ENCODE measurements around the gene DLGAP5.
A peak's percentile ranks its signal among the peaks of the same experiment; 100 is the strongest.

Gene DLGAP5

DNA sequence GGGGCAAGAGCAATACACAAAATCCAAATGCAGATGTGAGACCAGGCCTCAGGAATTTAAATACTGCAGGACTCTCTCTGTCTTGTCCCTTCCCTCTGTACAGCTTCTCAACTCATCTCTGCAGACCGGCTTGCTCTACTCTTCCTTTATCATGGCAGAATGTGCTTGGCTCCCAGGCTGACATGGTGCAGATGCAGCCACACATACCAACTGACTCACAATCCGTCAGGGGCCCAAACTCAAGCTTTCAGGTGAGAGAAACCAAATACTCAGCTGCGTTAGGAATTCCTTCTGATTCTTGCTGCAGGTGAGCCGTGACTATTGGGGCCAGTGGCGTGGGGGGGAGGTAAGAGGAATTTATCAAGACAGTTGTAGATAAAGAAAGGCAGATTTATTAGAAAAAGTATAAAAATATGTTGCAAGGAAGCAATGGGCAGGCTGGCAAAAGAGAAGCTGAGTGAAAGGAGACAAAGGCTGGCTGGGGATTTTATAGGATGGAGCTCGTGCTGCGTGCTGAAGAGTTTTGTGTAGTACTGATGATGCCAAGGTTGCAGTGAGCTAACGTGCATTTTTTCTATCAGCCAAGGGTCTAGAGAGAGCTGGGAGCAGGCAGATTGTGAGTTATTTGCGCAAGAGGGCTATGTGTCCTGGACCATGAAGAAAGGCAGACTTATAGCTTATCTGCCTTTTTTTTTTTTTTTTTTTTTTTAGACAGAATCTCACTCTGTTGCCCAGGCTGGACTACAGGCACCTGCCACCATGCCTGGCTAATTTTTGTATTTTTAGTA is 67.3 kb downstream of the DLGAP5 start:
- H3K27ac ChIP-seq: peak overlapping the region; percentile 75
- TF ChIP-seq, protein P1, sequence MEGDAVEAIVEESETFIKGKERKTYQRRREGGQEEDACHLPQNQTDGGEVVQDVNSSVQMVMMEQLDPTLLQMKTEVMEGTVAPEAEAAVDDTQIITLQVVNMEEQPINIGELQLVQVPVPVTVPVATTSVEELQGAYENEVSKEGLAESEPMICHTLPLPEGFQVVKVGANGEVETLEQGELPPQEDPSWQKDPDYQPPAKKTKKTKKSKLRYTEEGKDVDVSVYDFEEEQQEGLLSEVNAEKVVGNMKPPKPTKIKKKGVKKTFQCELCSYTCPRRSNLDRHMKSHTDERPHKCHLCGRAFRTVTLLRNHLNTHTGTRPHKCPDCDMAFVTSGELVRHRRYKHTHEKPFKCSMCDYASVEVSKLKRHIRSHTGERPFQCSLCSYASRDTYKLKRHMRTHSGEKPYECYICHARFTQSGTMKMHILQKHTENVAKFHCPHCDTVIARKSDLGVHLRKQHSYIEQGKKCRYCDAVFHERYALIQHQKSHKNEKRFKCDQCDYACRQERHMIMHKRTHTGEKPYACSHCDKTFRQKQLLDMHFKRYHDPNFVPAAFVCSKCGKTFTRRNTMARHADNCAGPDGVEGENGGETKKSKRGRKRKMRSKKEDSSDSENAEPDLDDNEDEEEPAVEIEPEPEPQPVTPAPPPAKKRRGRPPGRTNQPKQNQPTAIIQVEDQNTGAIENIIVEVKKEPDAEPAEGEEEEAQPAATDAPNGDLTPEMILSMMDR (conservative IDR thresholded peaks at IDR 0.05): no peak

DNA sequence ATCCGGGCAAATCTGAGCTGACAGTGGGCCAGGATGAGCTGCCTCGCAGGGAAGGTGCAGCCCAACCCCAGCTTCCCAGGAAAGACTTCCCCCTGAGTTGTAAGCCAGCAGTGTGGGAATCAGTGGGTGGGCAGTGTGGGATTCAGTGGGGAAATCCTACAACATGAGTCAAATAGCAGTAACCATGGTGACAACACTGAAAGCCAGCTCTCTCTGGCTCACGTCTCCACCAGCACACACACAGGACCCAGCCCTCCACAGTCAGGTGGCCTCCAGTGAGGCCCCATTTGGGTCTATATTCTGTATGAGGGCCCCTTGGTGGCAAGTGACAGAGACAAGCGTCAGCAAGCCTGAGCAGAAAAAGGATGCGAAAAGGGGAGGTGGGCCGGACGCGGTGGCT is 68.3 kb downstream of the DLGAP5 start:
- TF ChIP-seq, protein P1 (conservative IDR thresholded peaks at IDR 0.05): no peak
- H3K27ac ChIP-seq: peak overlapping the region; percentile 75

DNA sequence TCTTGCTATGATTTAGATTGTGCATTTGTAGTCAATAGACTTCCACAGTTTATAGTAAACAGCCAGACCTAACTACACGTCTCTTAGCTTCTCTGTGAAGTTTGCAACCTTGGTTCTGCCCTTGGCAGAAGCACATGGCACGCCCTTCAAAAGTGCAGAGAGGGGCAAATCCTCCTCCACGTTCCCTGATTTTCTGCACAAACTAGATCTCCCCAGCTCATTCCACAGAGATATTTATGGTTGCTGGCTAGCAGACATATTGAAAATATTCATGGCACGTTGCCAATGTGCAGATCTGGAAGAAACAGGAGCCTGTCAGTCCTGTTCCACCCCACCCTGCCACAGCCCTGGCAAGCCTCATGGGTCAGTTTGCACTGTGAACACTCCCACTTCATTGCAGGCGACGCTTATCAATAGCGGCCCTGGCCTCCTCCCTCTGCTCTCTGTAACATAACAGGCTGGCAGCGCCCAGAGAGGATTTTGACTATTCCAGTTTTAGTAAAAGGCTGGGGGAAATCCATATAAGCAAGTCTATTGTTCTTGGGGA is 68.9 kb downstream of the DLGAP5 start:
- TF ChIP-seq, protein P1 (conservative IDR thresholded peaks at IDR 0.05): no peak

DNA sequence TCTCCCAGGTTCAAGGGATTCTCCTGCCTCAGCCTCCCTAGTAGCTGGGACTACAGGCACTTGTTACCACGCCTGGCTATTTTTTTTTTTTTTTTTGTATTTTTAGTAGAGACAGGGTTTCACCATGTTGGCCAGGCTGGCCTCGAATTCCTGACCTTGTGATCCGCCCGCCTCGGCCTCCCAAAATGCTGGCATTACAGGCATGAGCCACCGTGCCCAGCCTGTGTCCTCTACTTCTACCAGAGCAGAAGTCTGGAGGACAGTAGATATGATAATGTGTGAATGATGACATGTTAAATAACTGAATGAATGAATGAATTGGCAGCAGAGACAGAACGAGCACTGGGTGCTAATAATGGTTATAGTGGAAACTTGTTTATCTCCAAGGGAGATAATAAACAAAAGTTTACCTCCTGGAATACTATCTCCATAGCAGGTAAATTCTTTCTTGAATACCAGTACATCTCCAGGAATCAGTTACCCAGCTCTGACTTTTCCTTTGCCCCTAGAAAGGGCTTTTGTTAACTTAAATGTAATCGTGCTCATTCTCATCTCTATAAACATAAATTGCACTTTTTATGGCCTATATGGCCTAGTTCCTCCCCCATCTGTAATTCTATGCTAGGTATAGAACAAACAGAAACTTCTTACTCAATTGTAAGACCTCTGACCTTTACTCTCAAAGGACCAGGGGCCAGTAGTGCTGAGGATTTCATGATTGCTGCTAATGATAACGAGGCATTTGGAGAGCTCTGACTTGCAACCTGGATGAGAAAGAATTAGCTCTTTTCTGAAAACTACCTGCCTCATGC is 69.6 kb downstream of the DLGAP5 start:
- TF ChIP-seq, protein P1 (conservative IDR thresholded peaks at IDR 0.05): no peak
- H3K27ac ChIP-seq: peak overlapping the region; percentile 75

More for the DNA sequence above, 68.9 kb downstream of the DLGAP5 start:
- H3K27ac ChIP-seq: peak overlapping the region; percentile 75

DNA sequence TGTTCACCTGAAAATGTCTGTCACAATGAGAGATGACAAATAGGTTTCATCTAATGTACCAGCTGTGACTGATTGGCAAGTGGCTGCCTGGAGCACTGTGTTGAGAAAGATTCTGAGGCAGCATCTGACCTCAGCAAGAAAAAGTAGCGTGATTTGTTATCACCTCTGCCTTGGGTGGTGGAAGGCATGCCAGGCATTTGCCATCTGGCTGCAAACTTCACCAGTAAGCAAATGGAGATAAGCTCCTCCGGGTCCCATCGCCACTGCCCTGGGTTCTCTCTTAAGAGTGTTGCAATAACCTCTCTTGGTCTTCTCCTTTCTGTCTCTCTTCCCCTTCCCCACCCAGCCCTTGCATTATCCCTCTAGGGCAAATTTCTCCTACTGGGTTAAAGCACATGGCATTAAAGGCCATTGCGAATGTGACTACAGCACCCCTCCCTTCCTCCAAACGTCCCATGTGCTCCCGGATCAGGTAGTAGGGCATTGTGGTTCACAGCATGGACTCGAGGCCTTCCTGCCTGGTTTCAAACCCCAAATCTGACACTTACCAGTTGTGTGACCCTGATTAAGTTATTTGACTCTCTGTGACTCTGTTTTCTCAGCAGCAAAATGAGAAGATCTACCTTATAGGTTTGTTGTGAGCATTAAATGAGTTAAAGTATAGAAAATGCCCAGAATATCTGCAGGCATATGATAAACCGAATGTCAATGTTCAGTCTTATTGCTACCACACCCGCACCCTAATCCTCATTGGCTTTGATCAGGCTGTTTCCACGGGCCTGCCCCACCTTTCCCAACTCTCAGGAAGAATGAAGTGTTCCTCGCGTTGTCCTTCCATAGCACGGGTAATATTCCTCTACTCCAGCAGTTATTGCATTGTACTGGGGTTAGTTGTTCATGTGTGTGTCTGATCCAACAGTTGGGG is 70.6 kb downstream of the DLGAP5 start:
- no peak overlapping the region for H3K27ac ChIP-seq
- TF ChIP-seq, protein P1 (conservative IDR thresholded peaks at IDR 0.05): no peak

DNA sequence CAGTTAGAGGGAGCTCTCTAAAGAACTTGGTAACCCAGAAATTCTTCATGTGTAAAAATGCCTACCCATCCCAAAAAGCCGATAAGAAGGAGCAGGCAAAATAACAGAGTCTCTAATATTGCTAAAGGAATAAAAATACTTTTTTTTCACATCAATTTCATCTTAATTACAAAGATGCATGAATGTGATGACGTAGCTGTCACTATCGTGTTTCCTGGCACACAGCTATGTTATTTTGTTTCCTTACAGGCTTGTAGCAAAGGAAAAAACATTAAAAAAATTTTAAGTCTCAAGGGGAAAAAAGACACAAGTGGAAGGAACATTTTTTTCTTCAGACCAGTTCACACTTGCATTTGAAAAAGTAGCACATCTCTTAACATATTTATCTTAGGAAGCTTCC is 72.6 kb downstream of the DLGAP5 start:
- no peak overlapping the region for H3K27ac ChIP-seq
- TF ChIP-seq, protein P1 (conservative IDR thresholded peaks at IDR 0.05): no peak

All from VCaP (cell line).